ENCODE results near the gene KDM4C.

Gene KDM4C

GRCh38 chr9:7097040-7097715, 339.4 kb downstream of the KDM4C start:
- ChIA-PET CTCF (no interaction called here), POLR2A (ENCODE audit: low non-redundant PET) (no interaction called here)
- no peak for TF ChIP-seq CTCF (conservative IDR thresholded peaks at IDR 0.05; ENCODE audit: low read depth)
- no peak overlapping the region for H3K27ac ChIP-seq
- DNase-seq (ENCODE audit: low spot score) = no peak

- CTCF ChIA-PET = no interaction called here
- DNase-seq (ENCODE audit: low spot score) = no peak
- POLR2A ChIA-PET (ENCODE audit: low non-redundant PET) = no interaction called here
Measured at GRCh38 chr9:7097785-7098752, 340.3 kb downstream of the KDM4C start.

GRCh38 chr9:7103367-7103766, 345.6 kb downstream of the KDM4C start:
- POLR2A ChIA-PET (ENCODE audit: low non-redundant PET) = no interaction called here
- H3K27ac ChIP-seq = no peak overlapping the region
- TF ChIP-seq CTCF (conservative IDR thresholded peaks at IDR 0.05; ENCODE audit: low read depth) = no peak
- DNase-seq (ENCODE audit: low spot score) = no peak
- CTCF ChIA-PET = no interaction called here

More at GRCh38 chr9:7097785-7098752, 340.3 kb downstream of the KDM4C start:
- TF ChIP-seq CTCF (conservative IDR thresholded peaks at IDR 0.05; ENCODE audit: low read depth) = no peak
- no peak overlapping the region for H3K27ac ChIP-seq

GRCh38 chr9:7103771-7104170, 346.0 kb downstream of the KDM4C start:
- TF ChIP-seq CTCF (conservative IDR thresholded peaks at IDR 0.05; ENCODE audit: low read depth) = no peak
- no peak for DNase-seq (ENCODE audit: low spot score)
- CTCF ChIA-PET = no interaction called here
- no peak overlapping the region for H3K27ac ChIP-seq
- POLR2A ChIA-PET (ENCODE audit: low non-redundant PET) = no interaction called here

GRCh38 chr9:7104625-7105024, 346.9 kb downstream of the KDM4C start:
- CTCF ChIA-PET = no interaction called here
- no peak for DNase-seq (ENCODE audit: low spot score)
- POLR2A ChIA-PET (ENCODE audit: low non-redundant PET) = no interaction called here
- no peak for TF ChIP-seq CTCF (conservative IDR thresholded peaks at IDR 0.05; ENCODE audit: low read depth)
- H3K27ac ChIP-seq = no peak overlapping the region

- ChIA-PET CTCF (no interaction called here), POLR2A (ENCODE audit: low non-redundant PET) (no interaction called here)
- TF ChIP-seq CTCF (conservative IDR thresholded peaks at IDR 0.05; ENCODE audit: low read depth) = no peak
- no peak overlapping the region for H3K27ac ChIP-seq
- DNase-seq (ENCODE audit: low spot score) = no peak
Measured at GRCh38 chr9:7105095-7105494, 347.3 kb downstream of the KDM4C start.
